Brain microvascular endothelial cell (primary cell): ENCODE data around the gene CBX3.
"Not testable (repeated sequence)": the region's sequence is repeated elsewhere in the genome, so short reads cannot be mapped to it uniquely, and the experiment has no call there.

ENCODE experiments used
- DNase-seq: peaks from one replicate; pipeline ENCODE4 v3.0.0-alpha.2; 2020
- H3K27ac ChIP-seq: fragments of 250-450 bp; sonication (Bioruptor Pico); 2 replicates; pipeline ENCODE4 v1.5.1; 2020; ENCODE audit warnings: mild to moderate bottlenecking, moderate library complexity
- H3K27me3 ChIP-seq: fragments of 250-450 bp; sonication (Bioruptor Pico); replicated peaks from 2 replicates; pipeline ENCODE4 v1.5.1; 2020; ENCODE audit warnings: mild to moderate bottlenecking
- H3K36me3 ChIP-seq: fragments of 250-450 bp; sonication (Bioruptor Pico); replicated peaks from 2 replicates; pipeline ENCODE4 v1.5.1; 2020; ENCODE audit warnings: mild to moderate bottlenecking
- H3K4me3 ChIP-seq: 2 replicates; pipeline ENCODE4 v1.5.1; 2011; ENCODE audit warnings: low read depth, mild to moderate bottlenecking, control low read depth, low read length, moderate library complexity
- CTCF ChIP-seq: IDR thresholded peaks from 2 replicates; pipeline ENCODE4 v1.5.1; 2011; ENCODE audit warnings: low read depth, mild to moderate bottlenecking, moderate library complexity, low read length, control low read depth, inconsistent platforms; ENCODE audit errors: missing control alignments
- in situ Hi-C: cut with HindIII; loops from 2 replicates; pipeline ENCODE4 v1.10.0; 2017; ENCODE audit warnings: low sequenced_read_pairs, low pct_ligation_motif_present

CBX3 gene

DNA sequence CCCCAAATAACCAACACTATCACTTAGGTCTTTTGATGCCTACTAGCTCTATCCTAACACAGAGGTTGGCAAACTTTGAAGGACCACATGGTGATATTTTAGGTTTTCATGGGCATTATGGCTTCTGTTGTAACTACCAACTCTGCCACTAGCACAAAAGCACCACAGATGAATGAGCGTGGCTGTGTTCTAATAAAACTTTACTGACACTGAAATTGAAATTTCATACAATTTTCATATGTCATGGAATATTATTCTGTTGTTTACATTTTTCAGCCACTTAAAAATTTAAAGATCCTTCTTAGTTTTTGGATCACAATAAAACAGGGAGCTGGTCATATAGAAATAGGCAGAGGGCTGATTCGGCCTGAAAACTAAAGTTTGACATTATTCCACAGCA lies 26.4 kb downstream of the CBX3 start:
- Histone ChIP-seq H3K27me3 (no peaks in the 10 kb centered on the region), H3K4me3 (no peak overlapping the region), H3K36me3 (no peaks in the 10 kb centered on the region), H3K27ac (no peak overlapping the region)
- in situ Hi-C loops, result no loop called here
- no peak for DNase-seq
- no peak for TF ChIP-seq CTCF

- in situ Hi-C loops, result no loop called here
- H3K36me3 ChIP-seq, result no peaks in the 10 kb centered on the region
- TF ChIP-seq CTCF, result no peak
- no peaks in the 10 kb centered on the region for H3K27me3 ChIP-seq
- no peak overlapping the region for H3K4me3 ChIP-seq
- H3K27ac ChIP-seq, result no peak overlapping the region
- no peak for DNase-seq
Observed at GRCh38 chr7:26233902-26234511, 32.5 kb downstream of the CBX3 start.

DNA sequence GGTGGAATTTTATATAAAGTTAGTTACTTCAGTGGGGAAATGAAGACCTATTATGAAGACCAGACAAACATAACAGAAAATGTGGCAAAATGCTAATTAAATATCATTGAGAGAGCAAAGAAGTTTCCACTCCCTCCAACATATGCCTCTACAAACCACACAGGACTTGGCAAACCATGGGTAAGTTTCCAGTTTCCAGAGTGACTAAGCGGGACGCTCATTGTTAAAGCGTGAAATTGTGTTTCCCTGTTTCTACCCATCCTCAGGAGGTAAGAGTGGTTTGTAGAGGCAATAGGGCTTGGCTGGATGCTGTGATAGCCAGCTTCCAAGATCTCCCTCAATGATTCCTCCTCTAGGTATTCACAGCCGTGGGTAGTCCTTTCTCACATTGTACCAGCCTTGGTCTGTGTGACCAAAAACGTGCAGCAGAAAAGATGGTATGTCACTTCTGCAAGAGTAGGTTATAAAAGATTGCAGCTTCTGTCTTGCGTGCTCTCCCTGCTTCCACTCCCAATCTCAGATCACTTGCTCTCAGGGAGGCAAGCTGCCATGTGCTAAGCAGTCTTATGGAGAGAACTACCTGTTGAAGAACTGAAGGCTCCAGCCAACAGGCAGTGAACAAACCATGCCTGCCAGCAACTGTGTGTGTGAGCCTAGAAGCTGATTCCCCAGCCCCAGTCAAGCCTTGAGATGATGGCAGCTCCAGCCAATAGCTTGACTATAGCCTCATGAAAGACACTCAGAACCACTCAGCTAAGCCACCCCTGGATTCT lies 35.7 kb downstream of the CBX3 start:
- H3K27ac ChIP-seq, result no peak overlapping the region
- H3K4me3 ChIP-seq, result no peak overlapping the region
- no peaks in the 10 kb centered on the region for H3K27me3 ChIP-seq
- no peaks in the 10 kb centered on the region for H3K36me3 ChIP-seq
- in situ Hi-C loops, result no loop called here
- TF ChIP-seq CTCF, result no peak
- no peak for DNase-seq

DNA sequence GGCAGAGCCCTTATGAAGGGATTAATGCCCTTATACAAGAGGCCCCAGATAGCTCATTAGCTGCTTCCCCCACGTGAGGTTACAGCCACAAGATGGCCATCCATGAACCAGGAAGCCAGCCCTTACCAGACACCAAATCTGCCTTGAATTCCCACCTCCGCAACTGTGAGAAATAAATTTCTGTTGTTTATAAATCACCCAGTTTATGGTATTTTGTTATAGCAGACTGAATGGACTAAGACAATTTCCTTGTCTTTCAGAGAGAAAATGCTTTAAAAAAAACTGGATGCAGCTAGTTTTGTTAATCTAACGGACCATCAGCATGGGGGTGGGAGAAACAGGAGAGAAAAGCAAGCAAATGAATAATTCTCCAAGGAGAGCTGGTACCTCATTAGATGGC lies 36.5 kb downstream of the CBX3 start:
- in situ Hi-C loops, result no loop called here
- Histone ChIP-seq H3K27ac (no peak overlapping the region), H3K27me3 (no peaks in the 10 kb centered on the region), H3K4me3 (no peak overlapping the region), H3K36me3 (no peaks in the 10 kb centered on the region)
- no peak for TF ChIP-seq CTCF
- DNase-seq, result no peak

- H3K36me3 ChIP-seq, result no peaks in the 10 kb centered on the region
- no peak overlapping the region for H3K27ac ChIP-seq
- no peak overlapping the region for H3K4me3 ChIP-seq
- in situ Hi-C loops, result no loop called here
- no peak for DNase-seq
- H3K27me3 ChIP-seq, result no peaks in the 10 kb centered on the region
- no peak for TF ChIP-seq CTCF
Observed at GRCh38 chr7:26245150-26245549, 43.6 kb downstream of the CBX3 start.

GRCh38 chr7:26250239-26250638 lies 48.7 kb downstream of the CBX3 start:
- Histone ChIP-seq H3K27ac (no peak overlapping the region), H3K36me3 (no peaks in the 10 kb centered on the region), H3K4me3 (no peak overlapping the region), H3K27me3 (no peaks in the 10 kb centered on the region)
- in situ Hi-C loops, result no loop called here
- TF ChIP-seq CTCF, result no peak
- DNase-seq, result no peak

DNA sequence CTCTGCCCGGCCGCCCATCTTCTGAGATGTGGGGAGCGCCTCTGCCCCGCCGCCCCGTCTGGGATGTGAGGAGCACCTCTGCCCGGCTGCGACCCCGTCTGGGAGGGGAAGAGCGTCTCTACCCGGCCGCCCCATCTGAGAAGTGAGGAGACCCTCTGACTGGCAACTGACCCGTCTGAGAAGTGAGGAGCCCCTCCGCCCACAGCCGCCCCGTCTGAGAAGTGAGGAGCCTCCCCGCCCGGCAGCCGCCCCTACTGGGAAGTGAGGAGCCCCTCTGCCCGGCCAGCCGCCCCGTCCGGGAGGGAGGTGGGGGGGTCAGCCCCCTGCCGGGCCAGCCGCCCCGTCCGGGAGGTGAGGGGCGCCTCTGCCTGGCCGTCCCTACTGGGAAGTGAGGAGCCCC lies 60.3 kb downstream of the CBX3 start:
- H3K27ac ChIP-seq, in situ Hi-C loops, H3K36me3 ChIP-seq, H3K4me3 ChIP-seq, DNase-seq, H3K27me3 ChIP-seq: not testable (repeated sequence)
